Choroid plexus epithelial cell (primary cell): ENCODE measurements around the gene IQGAP1.

Experiments used
- DNase-seq: peaks from one replicate; pipeline ENCODE4 v3.0.0-alpha.2; 2010; ENCODE audit warnings: low read depth
- H3K4me3 ChIP-seq: 2 replicates; pipeline ENCODE4 v1.5.1; 2011; ENCODE audit warnings: low read depth, mild to moderate bottlenecking, control low read depth, low read length, moderate library complexity
- CTCF ChIP-seq: conservative IDR thresholded peaks from 2 replicates; pipeline ENCODE4 v1.5.1; 2011; ENCODE audit warnings: low read depth, mild to moderate bottlenecking, control low read depth, inconsistent platforms, low read length, moderate library complexity

The IQGAP1 gene

GRCh38 chr15:90367576-90367975 lies 20.5 kb upstream of the IQGAP1 start:
- no peak overlapping the region for H3K4me3 ChIP-seq
- TF ChIP-seq CTCF, result no peak
- peak; percentile 47 for DNase-seq

GRCh38 chr15:90375071-90375470 lies 13.0 kb upstream of the IQGAP1 start:
- no peak for DNase-seq
- no peak overlapping the region for H3K4me3 ChIP-seq
- TF ChIP-seq CTCF, result no peak

- no peak for DNase-seq
- no peak for TF ChIP-seq CTCF
- no peak overlapping the region for H3K4me3 ChIP-seq
These were observed 11.3 kb upstream of the IQGAP1 start for GRCh38 chr15:90376789-90377188.

GRCh38 chr15:90379263-90379662 lies 8.8 kb upstream of the IQGAP1 start:
- no peak for DNase-seq
- no peak overlapping the region for H3K4me3 ChIP-seq
- no peak for TF ChIP-seq CTCF

- no peak for TF ChIP-seq CTCF
- no peak overlapping the region for H3K4me3 ChIP-seq
- DNase-seq, result no peak
These were observed 6.5 kb upstream of the IQGAP1 start for GRCh38 chr15:90381515-90381914.

GRCh38 chr15:90382320-90382719 lies 5.7 kb upstream of the IQGAP1 start:
- H3K4me3 ChIP-seq, result no peak overlapping the region
- no peak for TF ChIP-seq CTCF
- DNase-seq, result no peak

GRCh38 chr15:90386221-90386620 lies 1.8 kb upstream of the IQGAP1 start:
- no peak overlapping the region for H3K4me3 ChIP-seq
- no peak for DNase-seq
- no peak for TF ChIP-seq CTCF
